Stimulated activated naive B cell treated with anti-CD40 and anti-IgM and Interleukin-4, amounts not matched to agents 10 μg/mL and 1 μg/mL and 100 μg/mL, for 72 hours (primary cell): ENCODE data around the gene ABCF3.

Experiments used
- ATAC-seq, 2 donors: fragments of 150-1000 bp; cut with Tn5 transposase; replicated peaks; 2 replicates each; pipeline ENCODE4 v1.10.0; 2021; ENCODE audit warnings: moderate library complexity in 1 of 2
- DNase-seq: peaks from one replicate; pipeline ENCODE4 v3.0.0; 2021
- H3K27ac Mint-ChIP-seq: one replicate; pipeline ENCODE4 v1.8.0; 2022; ENCODE audit warnings: mild to moderate bottlenecking, mixed read lengths
- H3K27me3 Mint-ChIP-seq, 2 donors: one replicate each; pipeline ENCODE4 v1.8.0; 2022; ENCODE audit warnings: mixed read lengths in 2 of 2
- H3K36me3 Mint-ChIP-seq, 2 donors: one replicate each; pipeline ENCODE4 v1.8.0; 2022; ENCODE audit warnings: mixed read lengths in 2 of 2, mild to moderate bottlenecking in 1 of 2
- H3K4me1 Mint-ChIP-seq, 2 donors: one replicate each; pipeline ENCODE4 v1.8.0; 2022; ENCODE audit warnings: mixed read lengths in 2 of 2, mild to moderate bottlenecking in 1 of 2
- H3K4me3 Mint-ChIP-seq, 2 donors: one replicate each; pipeline ENCODE4 v1.8.0; 2022; ENCODE audit warnings: mild to moderate bottlenecking in 2 of 2, mixed read lengths in 2 of 2, moderate library complexity in 1 of 2
- H3K9me3 Mint-ChIP-seq, 2 donors: one replicate each; pipeline ENCODE4 v1.8.0; 2022; ENCODE audit warnings: mixed read lengths in 2 of 2, mild to moderate bottlenecking in 1 of 2

ABCF3 gene

GRCh38 chr3:184173374-184173722, 12.7 kb upstream of the ABCF3 start:
- DNase-seq, result no peak
- no peaks in the 10 kb centered on the region for H3K9me3 Mint-ChIP-seq
- no peaks in the 10 kb centered on the region for H3K27me3 Mint-ChIP-seq
- peaks cover 35 to 54% of the 10 kb centered on the region in 2 donors for H3K36me3 Mint-ChIP-seq
- H3K4me1 Mint-ChIP-seq, result peaks cover 32 to 46% of the 10 kb centered on the region in 2 donors
- no peak overlapping the region for H3K27ac Mint-ChIP-seq
- H3K4me3 Mint-ChIP-seq, result no peak overlapping the region
- no peak for ATAC-seq

- Mint-ChIP-seq H3K4me3 (peak overlapping the region; percentile 93 to 100), H3K4me1 (peaks cover 32 to 51% of the 10 kb centered on the region in 2 donors), H3K27me3 (no peaks in the 10 kb centered on the region), H3K9me3 (no peaks in the 10 kb centered on the region), H3K27ac (peak overlapping the region; percentile 15), H3K36me3 (peaks cover 37 to 57% of the 10 kb centered on the region in 2 donors)
- DNase-seq, result no peak
- peak; percentile 1 to 2 for ATAC-seq
These were observed 11.7 kb upstream of the ABCF3 start for GRCh38 chr3:184174284-184174645.

GRCh38 chr3:184174646-184175492, 11.1 kb upstream of the ABCF3 start, which contains the start of gene AP2M1:
Gene AP2M1 (plus strand): TSS chr3:184174855. CDS start chr3:184176994, 2,139 bp downstream.
- peaks cover 41 to 58% of the 10 kb centered on the region in 2 donors for H3K36me3 Mint-ChIP-seq
- H3K27me3 Mint-ChIP-seq, result no peaks in the 10 kb centered on the region
- H3K27ac Mint-ChIP-seq, result peak within 1 kb of the TSS; percentile 96
- H3K4me1 Mint-ChIP-seq, result peaks cover 32 to 51% of the 10 kb centered on the region in 2 donors
- H3K4me3 Mint-ChIP-seq, result peak within 1 kb of the TSS; percentile 93 to 100
- DNase-seq (peak; percentile 99), ATAC-seq (peak; percentile 95 to 96)
- no peaks in the 10 kb centered on the region for H3K9me3 Mint-ChIP-seq

- Mint-ChIP-seq H3K27ac (peak overlapping the region; percentile 96), H3K4me3 (peak overlapping the region; percentile 93 to 100), H3K27me3 (no peaks in the 10 kb centered on the region), H3K9me3 (no peaks in the 10 kb centered on the region), H3K4me1 (peaks cover 33 to 51% of the 10 kb centered on the region in 2 donors), H3K36me3 (peaks cover 41 to 65% of the 10 kb centered on the region in 2 donors)
- no peak for ATAC-seq
- DNase-seq, result no peak
These were observed 10.5 kb upstream of the ABCF3 start for GRCh38 chr3:184175506-184175905.

- H3K9me3 Mint-ChIP-seq, result no peaks in the 10 kb centered on the region
- no peak for DNase-seq
- peaks cover 37 to 65% of the 10 kb centered on the region in 2 donors for H3K36me3 Mint-ChIP-seq
- H3K4me1 Mint-ChIP-seq, result peaks cover 32 to 50% of the 10 kb centered on the region in 2 donors
- ATAC-seq, result no peak
- H3K4me3 Mint-ChIP-seq, result peak overlapping the region; percentile 93 to 100
- H3K27ac Mint-ChIP-seq, result no peak overlapping the region
- H3K27me3 Mint-ChIP-seq, result no peaks in the 10 kb centered on the region
These were observed 10.0 kb upstream of the ABCF3 start for GRCh38 chr3:184175981-184176376.

- H3K27ac Mint-ChIP-seq, result no peak overlapping the region
- no peaks in the 10 kb centered on the region for H3K9me3 Mint-ChIP-seq
- no peaks in the 10 kb centered on the region for H3K27me3 Mint-ChIP-seq
- DNase-seq (no peak), ATAC-seq (no peak)
- H3K4me3 Mint-ChIP-seq, result peak overlapping the region; percentile 93 to 100
- peaks cover 31 to 63% of the 10 kb centered on the region in 2 donors for H3K36me3 Mint-ChIP-seq
- peaks cover 26 to 43% of the 10 kb centered on the region in 2 donors for H3K4me1 Mint-ChIP-seq
These were observed 9.3 kb upstream of the ABCF3 start for GRCh38 chr3:184176377-184177330.

- peak; percentile 26 for DNase-seq
These were observed 8.7 kb upstream of the ABCF3 start for GRCh38 chr3:184177331-184177731.

GRCh38 chr3:184177767-184178306, 8.2 kb upstream of the ABCF3 start:
- no peak for DNase-seq
- ATAC-seq, result no peak
- Mint-ChIP-seq H3K4me3 (no peak overlapping the region), H3K27me3 (no peaks in the 10 kb centered on the region), H3K4me1 (peaks cover 23 to 40% of the 10 kb centered on the region in 2 donors), H3K36me3 (peaks cover 29 to 64% of the 10 kb centered on the region in 2 donors), H3K27ac (peak overlapping the region; percentile 20), H3K9me3 (no peaks in the 10 kb centered on the region)

More at GRCh38 chr3:184177331-184177731, 8.7 kb upstream of the ABCF3 start:
- no peak for ATAC-seq
- Mint-ChIP-seq H3K27me3 (no peaks in the 10 kb centered on the region), H3K9me3 (no peaks in the 10 kb centered on the region), H3K27ac (no peak overlapping the region), H3K36me3 (peaks cover 27 to 62% of the 10 kb centered on the region in 2 donors), H3K4me1 (peaks cover 23 to 40% of the 10 kb centered on the region in 2 donors), H3K4me3 (peak overlapping the region; percentile 43 to 100)

- no peak overlapping the region for H3K27ac Mint-ChIP-seq
- no peaks in the 10 kb centered on the region for H3K27me3 Mint-ChIP-seq
- H3K9me3 Mint-ChIP-seq, result no peaks in the 10 kb centered on the region
- H3K4me3 Mint-ChIP-seq, result no peak overlapping the region
- ATAC-seq (no peak), DNase-seq (no peak)
- peaks cover 31 to 67% of the 10 kb centered on the region in 2 donors for H3K36me3 Mint-ChIP-seq
- peaks cover 22 to 40% of the 10 kb centered on the region in 2 donors for H3K4me1 Mint-ChIP-seq
These were observed 7.4 kb upstream of the ABCF3 start for GRCh38 chr3:184178521-184179138.

- ATAC-seq, result no peak
- Mint-ChIP-seq H3K27me3 (no peaks in the 10 kb centered on the region), H3K36me3 (peaks cover 42 to 80% of the 10 kb centered on the region in 2 donors), H3K4me1 (peaks cover 25 to 39% of the 10 kb centered on the region in 2 donors), H3K27ac (no peak overlapping the region), H3K9me3 (no peaks in the 10 kb centered on the region), H3K4me3 (no peak overlapping the region)
- no peak for DNase-seq
These were observed 5.8 kb upstream of the ABCF3 start for GRCh38 chr3:184180165-184180564.

GRCh38 chr3:184181596-184181995, 4.4 kb upstream of the ABCF3 start:
- H3K4me1 Mint-ChIP-seq, result peaks cover 19 to 35% of the 10 kb centered on the region in 2 donors
- H3K27me3 Mint-ChIP-seq, result no peaks in the 10 kb centered on the region
- ATAC-seq, result no peak
- H3K27ac Mint-ChIP-seq, result no peak overlapping the region
- H3K36me3 Mint-ChIP-seq, result peaks cover 37 to 75% of the 10 kb centered on the region in 2 donors
- DNase-seq, result no peak
- no peak overlapping the region for H3K4me3 Mint-ChIP-seq
- no peaks in the 10 kb centered on the region for H3K9me3 Mint-ChIP-seq

- no peaks in the 10 kb centered on the region for H3K9me3 Mint-ChIP-seq
- H3K27me3 Mint-ChIP-seq, result no peaks in the 10 kb centered on the region
- no peak overlapping the region for H3K27ac Mint-ChIP-seq
- H3K4me3 Mint-ChIP-seq, result no peak overlapping the region
- peaks cover 35 to 71% of the 10 kb centered on the region in 2 donors for H3K36me3 Mint-ChIP-seq
- ATAC-seq, result no peak
- DNase-seq, result no peak
- peaks cover 24 to 35% of the 10 kb centered on the region in 2 donors for H3K4me1 Mint-ChIP-seq
These were observed 2.3 kb upstream of the ABCF3 start for GRCh38 chr3:184183679-184184078.

GRCh38 chr3:184184546-184185230, 1.3 kb upstream of the ABCF3 start:
- DNase-seq (no peak), ATAC-seq (no peak)
- Mint-ChIP-seq H3K4me1 (peaks cover 27 to 38% of the 10 kb centered on the region in 2 donors), H3K4me3 (peak overlapping the region; percentile 88 to 96), H3K9me3 (no peaks in the 10 kb centered on the region), H3K27ac (peak overlapping the region; percentile 96), H3K36me3 (peaks cover 30 to 71% of the 10 kb centered on the region in 2 donors), H3K27me3 (no peaks in the 10 kb centered on the region)
